AML-193 (cell line): ENCODE results near the gene SLC2A11.
"Not testable (repeated sequence)": the region's sequence is repeated elsewhere in the genome, so short reads cannot be mapped to it uniquely, and the experiment has no call there.

ENCODE experiments used
- DNase-seq, 2 experiments: peaks; one replicate each; lab custom pipeline; 2025; lab: John Stamatoyannopoulos, UW

Gene SLC2A11

DNA sequence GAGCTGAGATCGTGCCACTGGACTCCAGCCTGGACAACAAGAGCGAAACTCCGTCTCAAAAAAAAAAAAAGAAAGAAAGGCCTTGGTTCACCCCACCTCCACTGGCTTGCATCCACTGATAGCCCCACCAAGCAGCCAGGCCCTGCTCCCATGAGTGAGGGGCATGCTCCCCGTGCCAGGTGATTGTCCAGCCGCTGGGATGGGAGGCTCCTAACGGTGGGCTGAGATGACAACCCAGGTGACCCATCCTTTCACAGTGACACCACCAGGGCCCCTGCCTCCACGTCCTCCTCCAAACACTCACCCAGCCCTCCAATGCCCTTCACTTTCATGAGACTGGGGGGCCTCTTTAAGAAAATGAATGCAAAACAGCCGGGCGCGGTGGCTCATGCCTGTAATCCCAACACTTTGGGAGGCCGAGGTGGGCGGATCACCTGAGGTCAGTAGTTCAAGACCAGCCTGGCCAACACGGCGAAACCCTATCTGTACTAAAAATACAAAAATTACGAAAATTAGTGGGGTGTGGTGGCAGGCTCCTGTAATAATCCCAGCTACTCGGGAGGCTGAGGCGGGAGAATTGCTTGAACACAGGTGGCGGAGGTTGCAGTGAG lies 10.3 kb upstream of the SLC2A11 start:
- DNase-seq: no peak

DNA sequence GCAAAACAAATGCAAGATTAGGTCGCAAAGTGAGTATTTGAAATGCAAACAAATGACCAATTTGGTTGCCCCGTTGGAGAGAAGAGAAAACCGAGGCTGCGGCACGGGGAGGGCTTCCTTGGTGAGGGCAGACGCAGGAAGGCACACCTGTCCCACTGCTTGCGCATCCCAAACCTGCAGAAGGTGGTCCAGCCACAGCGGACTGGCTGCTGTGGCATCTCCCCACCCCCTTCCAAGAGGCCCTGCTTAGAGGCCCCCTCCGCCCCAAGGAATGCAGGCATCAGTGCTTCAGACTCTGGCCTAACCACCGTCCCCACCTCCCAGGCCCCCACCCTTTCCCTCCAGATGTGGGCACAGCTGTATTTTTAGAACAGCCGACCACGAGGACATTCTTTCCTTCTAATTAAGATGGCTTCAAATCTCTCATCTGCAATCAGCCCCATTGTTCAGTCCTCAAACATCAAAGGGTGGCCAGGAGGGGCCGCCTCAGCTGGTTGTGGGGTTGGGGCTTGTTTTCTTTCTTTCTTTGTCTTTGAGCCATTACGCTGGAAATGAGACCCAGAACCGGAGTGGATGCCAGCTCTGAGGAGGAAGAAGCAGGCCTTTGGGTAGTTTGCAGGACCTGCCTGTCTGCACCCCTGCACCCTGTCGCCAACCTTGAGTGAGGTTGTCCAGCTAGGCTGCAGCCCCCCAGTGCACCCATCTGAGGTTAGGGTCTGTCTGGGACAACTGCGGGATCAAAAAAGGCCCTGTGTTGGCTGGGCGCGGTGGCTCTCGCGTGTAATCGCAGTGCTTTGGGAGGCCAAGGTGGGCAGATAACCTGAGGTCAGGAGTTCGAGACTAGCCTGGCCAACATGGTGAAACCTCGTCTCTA lies 9.4 kb upstream of the SLC2A11 start:
- DNase-seq: no peak

DNA sequence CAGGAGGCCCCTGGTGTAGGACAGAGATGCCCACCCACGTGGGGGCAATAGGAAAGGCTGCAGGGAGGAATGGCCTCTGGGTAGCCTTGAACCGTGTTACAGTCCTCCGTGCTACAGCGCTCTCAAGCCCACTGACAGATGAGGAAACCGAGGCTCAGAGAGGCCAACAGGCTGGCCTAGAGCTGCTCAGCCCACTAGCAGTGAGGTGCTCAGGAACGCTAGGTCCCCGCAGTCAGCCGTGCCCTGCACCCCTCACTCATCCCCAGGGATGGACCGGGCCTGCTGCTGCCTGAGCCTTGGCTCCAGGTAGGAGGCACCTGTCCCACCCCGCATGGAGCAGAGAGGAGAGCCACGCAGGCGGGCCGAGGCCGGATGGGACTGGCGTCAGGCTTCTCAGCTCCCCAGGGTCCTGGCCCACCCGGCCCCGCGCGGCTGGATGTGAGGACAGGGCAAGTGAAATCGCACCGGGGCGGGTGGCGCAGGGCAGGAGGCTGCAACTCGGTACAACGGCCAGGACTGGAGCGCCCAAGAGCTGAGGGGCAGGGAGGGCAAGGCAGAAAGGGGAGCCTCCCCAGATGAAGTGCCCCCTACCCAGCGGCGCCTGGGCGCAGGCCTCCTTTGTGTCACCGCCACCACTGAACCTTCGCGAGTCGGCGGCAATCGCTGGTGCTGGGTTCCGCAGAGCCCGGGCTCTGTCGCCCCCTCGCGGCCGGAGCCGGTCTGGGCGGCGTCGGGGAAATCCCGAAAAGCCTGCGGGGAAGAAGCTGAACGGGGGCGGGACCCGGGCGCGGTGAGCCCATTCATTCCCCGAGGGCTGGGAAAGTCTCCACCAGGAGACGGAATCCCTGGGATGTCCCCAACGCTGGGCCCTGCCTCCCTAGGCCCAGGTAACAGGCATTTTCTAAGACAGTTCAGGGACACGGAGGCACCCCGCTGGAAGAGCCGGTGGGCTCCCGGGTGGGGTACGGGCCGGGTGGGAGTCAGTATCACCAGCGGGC lies 8.4 kb upstream of the SLC2A11 start:
- DNase-seq: peak; percentile 26 to 56

DNA sequence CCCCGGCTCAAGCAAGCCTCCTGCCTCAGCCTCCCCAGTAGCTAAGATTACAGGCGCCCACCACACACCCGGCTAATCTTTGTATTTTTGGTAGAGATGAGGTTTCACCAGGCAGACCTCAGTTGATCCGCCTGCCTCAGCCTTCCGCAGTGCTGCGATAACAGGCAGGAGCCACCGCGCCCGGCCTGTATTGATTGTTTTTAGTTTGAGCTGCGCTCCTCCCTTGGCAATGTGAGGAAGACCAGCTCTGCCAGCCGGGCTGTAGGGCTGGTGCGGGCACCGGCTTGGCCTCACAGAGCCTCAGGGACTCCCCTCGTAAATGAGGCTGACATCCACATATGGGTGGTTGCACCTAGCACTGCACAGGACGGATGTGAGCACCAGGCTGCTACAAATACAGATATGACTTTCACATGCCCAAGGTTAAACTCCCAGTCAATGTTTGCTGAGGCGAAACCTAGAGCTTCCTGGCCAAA lies 7.5 kb upstream of the SLC2A11 start:
- DNase-seq: no peak

DNA sequence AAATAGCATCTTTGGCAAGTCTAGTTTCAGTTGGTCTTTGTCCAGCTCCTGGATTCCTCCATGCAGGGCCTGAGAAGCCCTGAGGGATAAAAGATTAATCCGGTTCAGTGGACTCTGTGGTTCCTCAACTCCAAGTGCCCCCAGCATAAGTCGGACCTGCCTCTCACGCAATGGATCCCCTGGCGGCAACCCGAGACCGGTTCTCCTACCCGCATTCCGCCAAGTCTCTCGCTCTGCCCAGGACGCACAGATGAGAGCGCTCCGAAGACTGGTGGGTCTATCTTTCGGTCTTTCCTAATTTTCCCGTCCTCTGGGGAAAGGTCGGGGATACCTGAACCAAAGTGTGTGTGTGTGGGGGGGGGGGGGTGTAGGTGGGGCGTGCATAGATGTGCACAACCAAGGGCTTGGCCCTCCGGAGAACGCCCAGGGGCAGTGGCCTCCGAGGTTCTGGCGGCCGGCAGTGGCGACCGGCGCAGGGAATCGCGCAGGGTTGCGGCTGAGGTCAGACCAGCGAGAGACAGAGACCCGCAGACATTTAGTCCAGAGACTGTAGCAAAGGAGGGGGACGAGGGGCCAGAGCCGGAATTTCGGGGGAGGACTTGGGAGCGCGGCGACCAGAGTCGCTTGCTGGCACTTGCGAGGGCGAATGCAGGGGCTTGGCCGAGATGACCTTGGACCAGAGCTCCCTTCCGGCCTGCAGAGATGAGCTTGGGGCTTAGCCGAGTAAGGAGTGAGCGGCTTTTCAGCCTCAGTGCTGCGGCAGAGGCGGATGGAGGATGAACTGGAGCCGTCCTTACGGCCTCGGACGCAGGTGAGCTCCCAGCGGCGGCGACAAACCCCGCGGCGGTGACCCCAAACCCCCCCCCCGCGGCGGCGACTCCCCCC lies 712 bp upstream of the SLC2A11 start:
- peak in 1 of 2 experiments; percentile 50 for DNase-seq

DNA sequence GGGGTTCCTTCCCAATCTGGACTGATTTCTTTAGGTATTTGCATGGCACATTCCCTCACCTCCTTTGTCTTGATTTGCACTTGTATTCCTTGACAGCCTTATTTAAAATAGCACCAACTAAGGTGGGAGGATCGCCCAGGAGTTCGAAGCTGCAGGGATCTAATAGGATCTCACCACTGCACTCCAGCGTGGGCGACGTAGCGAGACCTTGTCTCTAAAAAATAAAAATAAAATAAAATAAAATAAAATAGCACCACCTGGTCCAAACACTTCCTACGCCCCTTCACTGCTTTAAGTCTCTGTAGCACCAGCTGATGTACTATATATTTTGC lies 775 bp downstream of the SLC2A11 start:
- DNase-seq: no peak

DNA sequence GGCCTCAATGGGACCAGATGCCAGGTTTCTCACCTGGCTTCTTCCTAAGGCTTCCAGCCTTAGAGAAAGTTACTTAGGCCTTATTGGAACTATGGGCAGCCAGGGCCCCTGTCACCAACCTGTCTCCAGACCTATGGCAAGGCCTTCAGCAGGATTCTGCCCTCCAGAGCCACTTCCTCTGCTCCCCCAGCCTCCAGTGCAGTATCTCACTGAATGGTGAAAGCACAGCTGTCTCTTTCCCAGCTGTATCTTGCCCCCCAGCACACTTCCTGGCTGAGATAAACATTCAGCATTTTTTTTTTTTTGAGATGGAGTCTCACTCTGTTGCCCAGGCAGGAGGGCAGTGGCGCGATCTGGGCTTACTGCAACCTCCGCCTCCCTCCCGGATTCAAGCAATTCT lies 1.5 kb downstream of the SLC2A11 start:
- no peak for DNase-seq

DNA sequence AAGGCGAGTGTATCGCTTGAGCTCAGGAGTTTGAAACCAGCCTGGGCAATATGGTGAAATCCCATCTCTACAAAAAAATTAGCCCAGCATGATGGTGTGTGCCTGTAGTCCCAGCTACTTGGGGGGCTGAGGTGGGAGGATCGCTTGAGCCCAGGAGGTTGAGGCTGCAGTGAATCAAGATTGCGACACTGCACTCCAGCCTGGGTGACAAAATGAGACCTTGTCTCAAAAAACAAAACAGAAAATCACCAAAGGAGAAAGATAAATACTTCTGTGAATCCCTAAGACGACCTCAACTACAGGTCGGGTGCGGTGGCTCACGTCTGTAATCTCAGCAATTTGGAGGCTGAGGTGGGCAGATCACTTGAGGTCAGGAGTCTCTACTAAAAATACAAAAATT lies 2.5 kb downstream of the SLC2A11 start:
- not testable (repeated sequence) for DNase-seq

DNA sequence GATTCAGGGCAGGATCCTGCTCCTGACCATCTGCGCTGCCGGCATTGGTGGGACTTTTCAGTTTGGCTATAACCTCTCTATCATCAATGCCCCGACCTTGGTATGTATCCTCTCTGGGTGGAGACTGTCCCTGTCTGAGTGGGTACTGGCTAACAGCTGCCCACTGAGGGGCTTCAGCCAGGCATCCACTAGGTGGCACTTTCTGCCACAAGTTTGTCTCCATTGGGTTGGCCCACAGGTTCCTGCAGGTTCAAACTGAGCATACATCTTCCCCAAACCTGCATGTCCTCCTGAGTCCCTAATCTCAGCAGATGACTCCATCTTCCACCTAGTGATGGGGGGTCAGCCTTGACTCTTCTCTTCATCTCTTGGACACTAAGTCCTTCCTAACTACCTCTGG lies 4.4 kb downstream of the SLC2A11 start:
- peak; percentile 49 to 67 for DNase-seq

DNA sequence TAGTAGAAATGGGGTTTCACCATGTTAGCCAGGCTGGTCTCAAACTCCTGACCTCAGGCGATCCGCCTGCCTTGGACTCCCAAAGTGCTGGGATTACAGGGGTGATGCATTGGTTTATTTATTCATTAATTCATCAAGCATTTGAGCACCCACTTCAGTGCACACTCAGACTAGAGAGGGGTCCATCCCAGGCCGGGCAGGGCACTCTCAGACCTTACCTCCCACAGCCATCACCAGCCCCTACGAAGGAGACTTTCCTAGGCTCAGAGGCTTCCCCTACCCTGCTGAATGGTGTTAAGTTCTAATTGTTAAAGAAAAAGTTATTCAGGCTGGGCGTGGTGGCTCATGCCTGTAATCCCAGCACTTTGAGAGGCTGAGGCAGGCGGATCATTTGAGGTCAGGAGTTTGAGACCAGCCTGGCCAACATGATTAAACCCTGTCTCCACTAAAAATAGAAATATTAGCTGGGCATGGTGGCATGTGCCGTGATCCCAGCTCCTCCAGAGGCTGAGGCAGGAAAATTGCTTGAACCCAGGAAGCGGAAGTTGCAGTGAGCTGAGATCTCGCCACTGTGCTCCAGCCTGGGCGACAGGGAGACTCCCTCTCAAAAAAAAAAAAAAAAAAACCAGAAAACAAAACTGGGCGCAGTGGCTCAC lies 7.0 kb downstream of the SLC2A11 start:
- not testable (repeated sequence) for DNase-seq

DNA sequence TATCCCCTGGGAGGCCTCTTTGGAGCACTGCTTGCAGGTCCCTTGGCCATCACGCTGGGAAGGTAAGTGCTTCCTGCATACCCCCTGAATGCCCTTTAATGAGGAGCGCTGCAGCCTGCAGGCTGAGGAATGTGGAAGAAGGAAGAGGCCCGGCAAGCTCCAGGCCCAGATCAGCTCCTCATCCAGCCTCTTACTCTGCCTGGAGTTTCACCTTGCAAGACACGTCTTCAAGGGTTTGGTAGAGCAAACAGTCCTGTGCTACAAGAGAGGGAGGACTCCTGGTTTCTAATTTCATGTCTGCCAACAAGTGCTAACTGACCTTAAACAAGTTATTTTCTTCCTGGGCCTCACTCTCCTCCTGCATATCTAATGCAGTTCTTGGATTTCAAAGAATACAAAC lies 10.9 kb downstream of the SLC2A11 start:
- no peak for DNase-seq

DNA sequence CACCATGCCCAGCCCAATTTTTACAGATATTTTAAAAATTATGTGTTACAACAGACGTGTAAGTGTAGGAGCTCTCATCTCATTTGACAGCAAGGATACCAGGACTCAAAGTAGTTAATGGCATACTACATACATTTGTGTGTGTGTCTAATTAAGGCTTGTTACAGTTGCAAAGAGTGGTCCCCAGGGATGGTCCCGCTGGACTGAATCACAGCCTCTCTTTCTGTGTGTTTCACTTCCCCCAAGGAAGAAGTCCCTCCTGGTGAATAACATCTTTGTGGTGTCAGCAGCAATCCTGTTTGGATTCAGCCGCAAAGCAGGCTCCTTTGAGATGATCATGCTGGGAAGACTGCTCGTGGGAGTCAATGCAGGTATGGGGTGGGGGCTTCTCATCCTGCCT lies 17.2 kb downstream of the SLC2A11 start:
- no peak for DNase-seq

DNA sequence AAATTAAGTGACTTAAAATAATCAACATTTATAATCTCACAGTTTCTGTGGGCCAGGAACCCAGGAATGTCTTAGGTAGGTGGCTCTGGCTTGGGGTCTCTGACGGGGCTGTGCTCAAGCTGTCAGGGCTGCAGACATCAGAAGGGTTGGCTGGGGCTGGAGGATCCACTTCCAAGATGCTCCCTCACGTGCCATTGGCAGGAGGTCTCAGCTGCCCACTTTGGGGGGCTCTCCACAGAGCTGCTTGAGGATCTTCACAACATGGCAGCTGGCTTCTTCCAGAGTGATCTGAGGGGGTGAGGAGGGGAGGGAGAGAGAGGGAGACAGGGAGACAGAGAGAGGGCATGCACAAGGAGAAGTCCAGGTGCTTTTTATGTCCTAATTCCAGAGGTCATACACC lies 18.1 kb downstream of the SLC2A11 start:
- no peak for DNase-seq

DNA sequence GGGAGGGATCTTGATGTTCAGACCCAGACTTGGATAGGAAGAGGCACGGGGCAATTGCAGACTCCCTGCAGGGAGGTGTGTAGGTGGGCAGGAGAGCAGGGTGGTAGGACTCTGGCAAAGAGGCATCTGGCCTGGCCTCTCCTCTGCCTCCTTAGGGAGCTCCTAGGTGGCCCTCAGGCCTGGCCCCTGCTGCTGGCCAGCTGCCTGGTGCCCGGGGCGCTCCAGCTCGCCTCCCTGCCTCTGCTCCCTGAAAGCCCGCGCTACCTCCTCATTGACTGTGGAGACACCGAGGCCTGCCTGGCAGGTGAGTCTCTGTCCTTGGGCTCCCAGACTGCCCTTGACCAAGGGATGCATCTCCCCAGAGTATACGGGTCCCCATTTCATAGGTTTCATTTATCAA lies 19.9 kb downstream of the SLC2A11 start:
- DNase-seq: no peak

DNA sequence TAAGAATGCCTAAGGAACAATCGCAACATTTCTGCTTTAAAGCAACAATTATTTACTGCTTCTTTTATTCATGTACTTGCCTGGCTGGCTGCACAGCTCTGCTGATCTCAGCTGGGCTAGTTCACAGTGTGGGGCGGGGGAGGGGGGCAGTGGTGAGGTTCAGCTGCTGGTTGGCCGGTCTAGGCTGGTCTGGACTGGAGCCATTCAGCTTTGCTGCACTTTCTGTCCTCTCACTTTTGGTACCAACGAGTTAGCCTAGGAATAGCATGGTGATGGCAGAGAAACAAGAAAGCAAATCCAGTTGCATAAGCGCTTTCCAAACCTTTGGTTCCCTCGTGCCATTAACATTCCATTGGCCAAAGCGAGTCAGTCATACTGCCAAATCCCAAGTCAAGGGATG lies 20.5 kb downstream of the SLC2A11 start:
- no peak for DNase-seq

DNA sequence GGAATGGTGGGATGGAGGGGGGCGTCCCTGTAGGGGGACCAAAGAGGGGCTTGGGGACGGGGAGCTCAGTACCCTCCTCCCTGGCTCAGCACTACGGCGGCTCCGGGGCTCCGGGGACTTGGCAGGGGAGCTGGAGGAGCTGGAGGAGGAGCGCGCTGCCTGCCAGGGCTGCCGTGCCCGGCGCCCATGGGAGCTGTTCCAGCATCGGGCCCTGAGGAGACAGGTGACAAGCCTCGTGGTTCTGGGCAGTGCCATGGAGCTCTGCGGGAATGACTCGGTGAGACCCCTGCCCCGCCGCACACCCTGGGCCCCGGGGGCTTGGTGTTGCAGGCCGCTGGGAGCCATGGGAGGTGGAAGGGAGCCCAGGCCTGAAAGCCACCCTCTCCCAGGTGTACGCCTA lies 24.7 kb downstream of the SLC2A11 start:
- no peak for DNase-seq

DNA sequence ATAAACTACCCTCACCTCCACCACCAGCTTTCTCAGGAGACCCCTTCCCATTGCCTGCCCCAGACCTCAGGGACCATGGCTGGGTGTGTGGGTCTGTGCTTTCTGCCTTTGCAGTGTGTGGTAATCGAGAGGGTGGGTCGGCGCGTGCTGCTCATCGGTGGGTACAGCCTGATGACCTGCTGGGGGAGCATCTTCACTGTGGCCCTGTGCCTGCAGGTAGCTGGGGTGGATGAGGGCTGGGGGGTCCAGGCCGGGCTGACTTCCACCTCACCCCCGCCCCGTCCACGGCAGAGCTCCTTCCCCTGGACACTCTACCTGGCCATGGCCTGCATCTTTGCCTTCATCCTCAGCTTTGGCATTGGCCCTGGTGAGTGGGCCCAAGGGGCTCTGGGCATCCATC lies 26.0 kb downstream of the SLC2A11 start:
- no peak for DNase-seq

DNA sequence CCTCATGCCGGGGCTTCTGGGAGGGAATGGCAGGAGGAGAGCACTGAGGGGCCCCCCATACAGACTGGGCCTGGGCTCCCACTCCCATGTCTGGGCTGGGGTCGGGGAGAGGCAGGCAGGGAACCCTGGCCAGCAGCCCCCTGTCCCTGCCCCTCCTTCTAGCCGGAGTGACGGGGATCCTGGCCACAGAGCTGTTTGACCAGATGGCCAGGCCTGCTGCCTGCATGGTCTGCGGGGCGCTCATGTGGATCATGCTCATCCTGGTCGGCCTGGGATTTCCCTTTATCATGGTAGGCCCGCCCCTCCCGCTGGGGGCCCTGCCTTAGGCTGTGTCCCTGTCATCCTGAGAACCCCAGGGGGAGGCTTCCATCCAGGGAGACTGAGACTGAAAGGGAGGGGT lies 26.5 kb downstream of the SLC2A11 start:
- no peak for DNase-seq

DNA sequence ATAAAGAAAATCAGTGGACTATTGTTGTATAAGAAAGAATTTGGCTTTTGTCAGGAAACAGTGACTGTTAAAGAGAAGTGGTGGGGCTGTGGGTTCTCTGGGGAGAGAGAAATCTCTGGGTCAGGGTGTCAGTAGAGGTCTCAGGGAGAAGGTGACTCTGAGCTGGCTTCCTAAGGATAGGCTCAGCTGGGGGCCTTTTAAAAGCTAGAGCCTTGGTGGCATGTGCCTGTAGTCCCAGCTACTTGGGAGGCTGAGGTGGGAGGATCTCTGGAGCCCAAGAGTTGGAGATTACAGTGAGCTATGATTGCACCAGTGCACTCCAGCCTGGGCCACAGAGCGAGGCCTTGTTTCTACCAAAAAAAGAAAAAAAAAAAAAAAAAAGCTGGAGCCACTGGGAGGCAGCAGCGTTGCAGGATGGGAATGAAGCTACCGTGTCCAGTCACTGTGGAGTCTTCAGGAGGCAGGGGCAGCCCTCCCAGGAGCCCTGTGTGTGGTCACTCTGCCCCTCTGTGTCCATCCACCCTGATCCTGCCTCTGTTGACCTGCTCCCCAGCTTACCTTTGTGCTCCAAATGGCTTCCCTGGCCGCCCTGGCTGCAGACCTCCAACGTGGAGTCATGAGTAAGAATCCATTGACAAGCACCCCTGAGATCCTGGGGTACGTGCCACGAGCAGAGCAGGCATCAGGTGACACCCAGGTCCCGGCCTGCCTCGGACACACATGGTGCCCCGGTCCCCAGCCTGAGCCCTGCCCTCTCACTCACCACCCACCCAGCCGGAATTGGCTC lies 31.1 kb downstream of the SLC2A11 start:
- peak in 1 of 2 experiments; percentile 2 for DNase-seq

DNA sequence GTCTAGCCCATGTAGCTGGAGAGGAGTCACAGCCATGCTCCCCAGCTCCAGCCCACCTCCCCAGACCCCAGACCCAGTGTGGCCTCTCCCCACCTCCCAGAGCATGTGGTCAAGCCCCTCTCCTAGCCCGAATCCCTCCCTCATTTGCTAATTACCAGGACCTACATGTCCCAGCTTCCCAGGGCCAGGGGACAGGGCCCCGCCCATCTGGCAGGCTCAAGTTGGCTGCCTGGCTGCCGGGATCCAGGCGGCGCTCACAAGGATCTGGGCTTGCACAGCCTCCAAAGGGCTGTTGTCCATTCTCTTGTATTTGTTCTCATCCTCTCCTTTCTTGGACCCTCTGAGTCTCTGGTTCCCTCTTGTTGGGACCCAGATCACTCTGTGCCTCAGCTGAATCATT lies 31.9 kb downstream of the SLC2A11 start:
- DNase-seq: no peak
